ENCODE data around the gene WDR1. TPM values are rescaled to one million over a fixed set of nuclear protein-coding genes. Genes with fewer than 3 reads are reported as not detected.

Gene WDR1
- total RNA-seq, 1 donor from 2014 or later = 96.0 TPM

DNA sequence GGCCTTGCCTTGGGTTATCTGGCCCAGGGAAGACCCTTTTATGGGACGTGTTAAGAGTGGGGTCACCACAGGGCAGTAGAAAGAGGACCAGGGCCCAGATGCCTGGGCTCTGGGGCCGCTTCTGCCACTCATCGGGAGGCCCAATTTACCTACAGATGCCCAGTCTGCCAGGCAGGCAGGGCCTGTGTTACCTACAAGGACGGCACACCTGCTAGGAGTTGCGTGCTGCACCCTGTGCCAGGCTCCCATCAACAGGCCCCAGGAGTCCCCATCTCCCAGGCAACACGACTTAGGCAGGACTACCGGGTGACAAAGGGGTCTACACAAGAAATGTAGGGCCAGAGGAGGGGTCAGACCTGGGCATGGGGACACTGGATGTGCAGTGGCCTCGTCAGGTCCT is 34.6 kb downstream of the WDR1 start:
- Histone ChIP-seq H3K9ac (ENCODE audit: low read depth in 1 of 3, low read length in 3 of 3) (no peak overlapping the region), H3K36me3 (ENCODE audit: control insufficient read depth in 3 of 3, insufficient read depth in 3 of 3, low read length in 3 of 3) (peaks cover 82 to 91% (median 90%) of the 10 kb centered on the region in 3 donors), H3K4me1 (ENCODE audit: control insufficient read depth in 3 of 3, insufficient read depth in 3 of 3, low read length in 3 of 3) (peaks cover 38 to 61% (median 59%) of the 10 kb centered on the region in 3 donors)

DNA sequence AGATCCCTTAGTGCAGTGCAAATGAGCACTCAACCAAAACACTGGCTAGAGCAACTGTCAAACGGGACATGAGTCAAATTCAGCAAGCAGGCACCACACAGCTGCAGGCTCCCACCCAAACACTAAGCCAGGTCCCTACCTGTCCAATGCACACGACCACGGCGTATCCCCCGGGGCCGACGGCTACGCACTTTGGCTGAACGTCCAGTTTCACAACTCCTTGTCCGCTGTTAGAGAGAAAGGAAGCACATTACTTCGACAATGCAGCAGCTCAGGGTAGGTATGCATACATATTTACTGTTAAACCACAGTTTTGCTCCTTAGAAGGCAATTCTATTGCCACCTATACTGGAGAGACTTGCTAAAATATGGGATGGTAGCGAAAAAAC is 35.4 kb downstream of the WDR1 start:
- Histone ChIP-seq H3K36me3 (ENCODE audit: control insufficient read depth in 3 of 3, insufficient read depth in 3 of 3, low read length in 3 of 3) (peaks cover 82 to 91% (median 90%) of the 10 kb centered on the region in 3 donors), H3K27me3 (ENCODE audit: control insufficient read depth in 3 of 3, insufficient read depth in 3 of 3, low read length in 3 of 3) (no peaks in the 10 kb centered on the region), H3K9me3 (ENCODE audit: control insufficient read depth in 3 of 3, low read length in 3 of 3) (no peaks in the 10 kb centered on the region), H3K27ac (ENCODE audit: low read depth, low read length) (no peak overlapping the region), H3K4me1 (ENCODE audit: control insufficient read depth in 3 of 3, insufficient read depth in 3 of 3, low read length in 3 of 3) (peaks cover 32 to 53% (median 50%) of the 10 kb centered on the region in 3 donors), H3K4me3 (ENCODE audit: low read length in 3 of 3) (no peak overlapping the region), H3K9ac (ENCODE audit: low read depth in 1 of 3, low read length in 3 of 3) (no peak overlapping the region)

More for the DNA sequence above, 34.6 kb downstream of the WDR1 start:
- Histone ChIP-seq H3K27ac (ENCODE audit: low read depth, low read length) (no peak overlapping the region), H3K9me3 (ENCODE audit: control insufficient read depth in 3 of 3, low read length in 3 of 3) (no peaks in the 10 kb centered on the region), H3K4me3 (ENCODE audit: low read length in 3 of 3) (no peak overlapping the region), H3K27me3 (ENCODE audit: control insufficient read depth in 3 of 3, insufficient read depth in 3 of 3, low read length in 3 of 3) (no peaks in the 10 kb centered on the region)

DNA sequence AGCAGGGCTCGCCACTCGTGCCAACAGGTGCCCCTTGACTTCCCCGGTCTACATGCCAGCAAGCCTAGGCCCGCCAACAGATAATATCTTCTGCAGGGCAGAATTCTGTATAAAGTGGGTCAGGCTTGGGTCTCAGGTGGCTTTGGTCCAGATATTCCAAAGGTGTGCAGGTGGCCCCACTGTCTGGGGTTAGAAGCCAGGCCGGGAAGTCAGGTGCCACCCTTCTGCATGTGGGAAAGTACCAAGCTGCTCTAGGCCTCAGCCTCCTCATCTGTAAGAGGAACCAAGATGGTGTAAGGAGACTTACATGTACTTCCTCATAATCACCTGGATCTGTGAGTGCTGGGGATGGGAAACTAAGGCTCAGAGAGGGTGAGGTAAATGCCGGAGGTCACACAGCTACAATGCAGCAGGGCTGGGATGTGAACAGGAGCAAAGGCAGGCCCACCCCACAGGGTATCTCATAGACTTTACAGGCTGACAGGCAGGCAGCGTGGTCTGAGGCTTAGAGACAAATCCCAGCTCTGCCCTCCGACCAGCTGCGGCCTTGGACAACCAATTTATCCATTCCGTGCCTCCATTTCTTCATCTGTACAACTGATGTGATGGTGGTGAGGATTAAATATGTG is 35.9 kb downstream of the WDR1 start:
- Histone ChIP-seq H3K36me3 (ENCODE audit: control insufficient read depth in 3 of 3, insufficient read depth in 3 of 3, low read length in 3 of 3) (peaks cover 82 to 91% (median 90%) of the 10 kb centered on the region in 3 donors), H3K4me3 (ENCODE audit: low read length in 3 of 3) (no peak overlapping the region), H3K4me1 (ENCODE audit: control insufficient read depth in 3 of 3, insufficient read depth in 3 of 3, low read length in 3 of 3) (peaks cover 27 to 47% (median 45%) of the 10 kb centered on the region in 3 donors), H3K27ac (ENCODE audit: low read depth, low read length) (no peak overlapping the region), H3K27me3 (ENCODE audit: control insufficient read depth in 3 of 3, insufficient read depth in 3 of 3, low read length in 3 of 3) (no peaks in the 10 kb centered on the region), H3K9ac (ENCODE audit: low read depth in 1 of 3, low read length in 3 of 3) (no peak overlapping the region), H3K9me3 (ENCODE audit: control insufficient read depth in 3 of 3, low read length in 3 of 3) (no peaks in the 10 kb centered on the region)

DNA sequence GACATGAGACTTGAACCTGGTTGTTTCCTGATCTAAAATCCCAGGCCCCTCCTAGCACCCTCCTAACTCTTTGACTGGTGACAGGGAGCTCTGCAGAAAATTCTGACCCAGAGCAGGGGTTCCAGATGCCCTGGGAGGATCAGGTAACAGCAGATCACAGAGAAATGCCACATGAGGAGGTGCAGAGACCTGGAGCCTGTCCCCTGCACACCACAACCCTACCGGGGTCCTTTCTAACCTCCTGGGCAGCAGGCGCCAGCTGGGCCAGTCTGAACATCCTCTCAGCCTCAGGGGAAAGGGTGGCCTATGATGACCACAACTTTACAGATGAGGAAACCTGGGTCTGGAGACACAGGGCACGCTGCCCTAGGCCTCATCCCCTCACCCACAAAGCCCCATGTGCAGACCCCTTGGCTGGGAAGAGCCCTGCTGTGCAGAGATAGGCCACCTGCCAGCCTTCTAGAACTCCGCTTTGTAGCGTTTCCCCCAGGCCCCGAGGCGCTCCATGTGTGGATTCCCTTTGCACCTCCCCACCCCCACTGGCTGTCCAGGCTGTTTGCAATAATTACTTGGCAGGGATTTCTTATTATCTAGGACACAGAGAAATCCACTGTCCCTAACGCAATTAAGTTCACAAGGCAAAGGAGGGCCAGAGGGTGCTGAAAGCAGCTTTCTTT is 36.5 kb downstream of the WDR1 start:
- H3K4me3 ChIP-seq (ENCODE audit: low read length in 3 of 3) = no peak overlapping the region
- no peak overlapping the region for H3K27ac ChIP-seq (ENCODE audit: low read depth, low read length)
- H3K4me1 ChIP-seq (ENCODE audit: control insufficient read depth in 3 of 3, insufficient read depth in 3 of 3, low read length in 3 of 3) = peaks cover 21 to 41% (median 39%) of the 10 kb centered on the region in 3 donors
- H3K9me3 ChIP-seq (ENCODE audit: control insufficient read depth in 3 of 3, low read length in 3 of 3) = no peaks in the 10 kb centered on the region
- peak overlapping the region in 1 of 3 donors; percentile 8 for H3K9ac ChIP-seq (ENCODE audit: low read depth in 1 of 3, low read length in 3 of 3)
- H3K27me3 ChIP-seq (ENCODE audit: control insufficient read depth in 3 of 3, insufficient read depth in 3 of 3, low read length in 3 of 3) = no peaks in the 10 kb centered on the region
- peaks cover 84 to 92% (median 92%) of the 10 kb centered on the region in 3 donors for H3K36me3 ChIP-seq (ENCODE audit: control insufficient read depth in 3 of 3, insufficient read depth in 3 of 3, low read length in 3 of 3)

DNA sequence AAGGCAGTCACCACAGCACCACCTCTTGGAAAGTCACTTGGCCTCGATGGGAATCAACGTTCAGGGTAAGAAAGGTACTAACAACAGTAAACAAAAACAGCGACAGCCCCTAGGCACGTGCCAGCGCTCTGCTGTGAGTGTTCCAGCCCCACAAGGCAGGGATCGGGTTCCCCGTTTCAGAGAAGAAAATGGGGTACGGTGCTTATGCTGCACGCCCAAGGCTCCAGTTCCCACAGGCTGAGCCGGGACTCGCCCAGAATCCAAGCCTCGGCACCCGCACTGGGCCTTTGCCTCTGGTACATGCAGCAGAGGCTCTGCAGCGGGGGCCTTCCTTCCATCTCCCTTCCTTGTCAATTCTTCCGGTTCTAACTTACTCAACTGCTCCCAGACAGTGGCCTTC is 37.3 kb downstream of the WDR1 start:
- H3K9me3 ChIP-seq (ENCODE audit: control insufficient read depth in 3 of 3, low read length in 3 of 3) = no peaks in the 10 kb centered on the region
- H3K4me1 ChIP-seq (ENCODE audit: control insufficient read depth in 3 of 3, insufficient read depth in 3 of 3, low read length in 3 of 3) = peaks cover 13 to 33% (median 31%) of the 10 kb centered on the region in 3 donors
- peak overlapping the region in 1 of 3 donors; percentile 25 for H3K9ac ChIP-seq (ENCODE audit: low read depth in 1 of 3, low read length in 3 of 3)
- peaks cover 92 to 95% (median 94%) of the 10 kb centered on the region in 3 donors for H3K36me3 ChIP-seq (ENCODE audit: control insufficient read depth in 3 of 3, insufficient read depth in 3 of 3, low read length in 3 of 3)
- H3K4me3 ChIP-seq (ENCODE audit: low read length in 3 of 3) = no peak overlapping the region
- no peaks in the 10 kb centered on the region for H3K27me3 ChIP-seq (ENCODE audit: control insufficient read depth in 3 of 3, insufficient read depth in 3 of 3, low read length in 3 of 3)
- no peak overlapping the region for H3K27ac ChIP-seq (ENCODE audit: low read depth, low read length)

DNA sequence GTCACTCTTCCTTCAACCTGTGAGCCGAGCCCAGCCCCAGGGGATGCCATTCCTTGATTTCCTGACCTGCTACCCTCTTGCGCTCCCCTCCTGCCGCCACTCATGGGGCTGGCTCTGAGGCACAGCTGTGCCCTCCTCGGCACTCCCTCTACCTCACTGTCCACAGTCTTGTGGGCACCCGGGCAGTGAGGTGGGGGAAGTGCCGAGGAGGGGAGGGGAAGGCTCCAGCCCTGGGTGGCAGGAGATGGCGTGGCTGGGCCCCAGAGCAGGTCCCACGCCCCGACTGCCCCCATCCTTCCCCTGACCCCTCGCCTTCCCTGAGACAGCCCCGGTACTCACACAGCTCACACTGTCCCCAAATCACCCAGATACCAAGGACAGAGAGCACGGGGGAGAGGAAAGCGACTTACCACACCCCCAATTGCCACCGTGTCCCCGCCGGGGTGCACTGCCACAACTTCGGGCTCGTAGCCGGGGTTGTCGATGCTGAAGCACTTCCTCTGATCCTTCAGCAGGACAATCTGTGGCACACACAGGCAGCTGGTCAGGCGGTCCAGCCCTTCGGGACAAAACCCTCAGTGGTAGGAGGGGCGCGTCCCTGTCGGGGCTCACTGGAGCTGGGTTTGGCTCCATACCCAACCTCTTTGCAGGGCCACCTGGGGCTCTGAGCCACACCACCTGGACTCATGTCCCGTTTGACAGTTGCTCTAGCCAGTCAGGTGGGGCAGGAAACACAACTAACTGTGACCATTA is 37.9 kb downstream of the WDR1 start:
- H3K4me3 ChIP-seq (ENCODE audit: low read length in 3 of 3) = no peak overlapping the region

DNA sequence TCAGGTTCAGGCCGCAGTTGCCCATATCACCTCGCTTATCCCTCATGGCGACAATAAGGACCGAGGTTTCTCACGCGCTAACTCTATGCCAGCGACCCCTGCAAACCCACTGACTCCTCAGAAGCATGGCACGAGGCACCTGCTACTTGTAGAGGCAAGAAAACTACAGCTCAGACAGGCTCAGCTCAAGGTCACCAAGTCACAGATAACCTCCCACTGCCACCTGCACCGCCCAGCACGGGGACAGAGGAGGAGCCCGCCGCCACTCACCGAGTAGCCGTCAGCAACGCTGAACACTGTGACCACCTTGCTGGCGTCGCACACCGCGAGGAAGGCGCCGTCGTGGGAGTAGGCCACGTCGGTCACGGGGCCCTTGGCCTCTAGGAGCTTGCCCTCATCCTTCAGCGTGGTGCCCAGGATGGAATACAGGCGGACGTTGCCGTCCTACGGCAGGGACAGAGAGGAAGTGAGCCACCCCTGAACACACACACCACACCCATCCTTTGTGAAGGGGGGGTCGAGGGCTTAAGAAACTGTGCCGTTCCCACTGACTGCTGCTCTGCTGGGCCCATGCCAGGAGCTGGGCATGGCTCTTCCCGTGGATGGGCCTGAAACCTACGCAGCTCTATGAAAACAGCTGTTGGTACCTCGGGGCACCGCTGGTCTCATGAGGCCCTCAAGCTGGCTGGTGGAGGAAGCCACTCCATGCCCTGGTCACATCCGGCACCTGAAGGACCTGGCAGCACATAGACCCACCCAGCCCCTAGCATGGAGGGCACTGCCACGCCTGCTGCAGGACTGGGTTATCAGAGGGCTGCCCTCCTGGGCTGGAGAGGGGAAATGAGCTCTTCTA is 38.9 kb downstream of the WDR1 start:
- Histone ChIP-seq H3K9ac (ENCODE audit: low read depth in 1 of 3, low read length in 3 of 3) (peak overlapping the region in 1 of 3 donors; percentile 16), H3K27me3 (ENCODE audit: control insufficient read depth in 3 of 3, insufficient read depth in 3 of 3, low read length in 3 of 3) (no peaks in the 10 kb centered on the region), H3K27ac (ENCODE audit: low read depth, low read length) (no peak overlapping the region), H3K9me3 (ENCODE audit: control insufficient read depth in 3 of 3, low read length in 3 of 3) (no peaks in the 10 kb centered on the region), H3K4me1 (ENCODE audit: control insufficient read depth in 3 of 3, insufficient read depth in 3 of 3, low read length in 3 of 3) (peaks cover 5 to 20% (median 20%) of the 10 kb centered on the region in 3 donors), H3K4me3 (ENCODE audit: low read length in 3 of 3) (no peak overlapping the region), H3K36me3 (ENCODE audit: control insufficient read depth in 3 of 3, insufficient read depth in 3 of 3, low read length in 3 of 3) (peaks cover 84 to 94% (median 92%) of the 10 kb centered on the region in 3 donors)

More for the DNA sequence above, 37.9 kb downstream of the WDR1 start:
- Histone ChIP-seq H3K27ac (ENCODE audit: low read depth, low read length) (no peak overlapping the region), H3K36me3 (ENCODE audit: control insufficient read depth in 3 of 3, insufficient read depth in 3 of 3, low read length in 3 of 3) (peaks cover 92 to 98% (median 97%) of the 10 kb centered on the region in 3 donors), H3K9ac (ENCODE audit: low read depth in 1 of 3, low read length in 3 of 3) (peak overlapping the region in 2 of 3 donors; percentile 16 to 25), H3K27me3 (ENCODE audit: control insufficient read depth in 3 of 3, insufficient read depth in 3 of 3, low read length in 3 of 3) (no peaks in the 10 kb centered on the region), H3K9me3 (ENCODE audit: control insufficient read depth in 3 of 3, low read length in 3 of 3) (no peaks in the 10 kb centered on the region), H3K4me1 (ENCODE audit: control insufficient read depth in 3 of 3, insufficient read depth in 3 of 3, low read length in 3 of 3) (peaks cover 8 to 27% (median 25%) of the 10 kb centered on the region in 3 donors)

DNA sequence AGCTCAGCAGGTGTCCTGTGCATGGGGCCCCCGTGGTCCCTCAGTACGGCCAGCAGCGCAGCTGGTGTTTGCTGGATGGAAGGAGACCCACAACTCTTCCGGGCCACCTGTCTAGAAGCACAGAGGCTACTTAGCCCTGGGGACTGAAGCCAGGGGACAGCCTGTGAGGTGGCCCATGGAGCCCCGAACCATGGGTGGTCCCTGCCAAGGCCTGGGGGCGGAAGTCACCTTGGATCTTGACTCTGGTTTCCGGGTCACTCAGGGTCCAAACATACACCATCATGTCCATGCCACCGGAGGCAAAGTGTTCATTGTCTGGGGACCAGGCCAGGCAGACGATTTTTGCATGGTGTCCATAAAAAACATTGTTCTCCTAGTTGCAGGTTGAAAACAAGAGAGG is 39.5 kb downstream of the WDR1 start:
- Histone ChIP-seq H3K27me3 (ENCODE audit: control insufficient read depth in 3 of 3, insufficient read depth in 3 of 3, low read length in 3 of 3) (no peaks in the 10 kb centered on the region), H3K4me3 (ENCODE audit: low read length in 3 of 3) (no peak overlapping the region), H3K9ac (ENCODE audit: low read depth in 1 of 3, low read length in 3 of 3) (peak overlapping the region in 1 of 3 donors; percentile 32), H3K9me3 (ENCODE audit: control insufficient read depth in 3 of 3, low read length in 3 of 3) (no peaks in the 10 kb centered on the region), H3K36me3 (ENCODE audit: control insufficient read depth in 3 of 3, insufficient read depth in 3 of 3, low read length in 3 of 3) (peaks cover 80 to 89% (median 87%) of the 10 kb centered on the region in 3 donors), H3K4me1 (ENCODE audit: control insufficient read depth in 3 of 3, insufficient read depth in 3 of 3, low read length in 3 of 3) (peaks cover 5 to 20% (median 19%) of the 10 kb centered on the region in 3 donors), H3K27ac (ENCODE audit: low read depth, low read length) (no peak overlapping the region)

DNA sequence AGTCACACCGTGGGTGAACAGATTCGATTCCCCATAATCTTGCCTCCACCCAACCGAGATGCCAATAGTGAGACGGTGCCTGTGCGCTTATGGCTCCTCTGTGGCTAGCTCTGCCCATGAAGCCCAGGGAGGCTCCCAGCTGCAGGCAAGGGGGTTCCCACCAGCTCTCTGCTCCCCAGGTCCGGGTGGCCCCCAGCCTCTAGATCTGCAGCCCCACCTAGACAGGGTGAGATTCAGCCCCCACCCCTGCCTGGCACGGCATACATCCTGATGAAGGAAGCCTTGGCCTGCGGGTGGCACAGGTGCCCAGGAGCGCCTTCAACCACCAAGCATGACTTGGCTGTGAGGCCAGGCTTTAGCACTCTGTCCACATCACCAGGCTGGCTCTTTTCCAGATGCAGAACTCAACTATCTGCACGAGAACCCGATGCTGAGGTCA is 40.6 kb downstream of the WDR1 start:
- no peak overlapping the region for H3K27ac ChIP-seq (ENCODE audit: low read depth, low read length)
- no peaks in the 10 kb centered on the region for H3K9me3 ChIP-seq (ENCODE audit: control insufficient read depth in 3 of 3, low read length in 3 of 3)

More for the DNA sequence above, 40.6 kb downstream of the WDR1 start:
- H3K27me3 ChIP-seq (ENCODE audit: control insufficient read depth in 3 of 3, insufficient read depth in 3 of 3, low read length in 3 of 3) = no peaks in the 10 kb centered on the region
- peaks cover 5 to 20% (median 19%) of the 10 kb centered on the region in 3 donors for H3K4me1 ChIP-seq (ENCODE audit: control insufficient read depth in 3 of 3, insufficient read depth in 3 of 3, low read length in 3 of 3)
- H3K36me3 ChIP-seq (ENCODE audit: control insufficient read depth in 3 of 3, insufficient read depth in 3 of 3, low read length in 3 of 3) = peaks cover 72 to 80% (median 78%) of the 10 kb centered on the region in 3 donors
- H3K9ac ChIP-seq (ENCODE audit: low read depth in 1 of 3, low read length in 3 of 3) = no peak overlapping the region
- no peak overlapping the region for H3K4me3 ChIP-seq (ENCODE audit: low read length in 3 of 3)

Measured in skeletal muscle tissue (tissue), 4 donors.